ENCODE data around the gene VWA1. TPM values are rescaled to one million over a fixed set of nuclear protein-coding genes. Genes with fewer than 3 reads are reported as not detected.

Gene VWA1
- total and polyA plus RNA-seq, 9 donors = 32.9 to 99.5 (median 68.1) TPM

GRCh38 chr1:1429671-1430073, 5.8 kb upstream of the VWA1 start:
- H3K4me3 ChIP-seq (ENCODE audit: low read length) = no peak overlapping the region
- peak overlapping the region; percentile 98 for H3K27ac ChIP-seq (ENCODE audit: low read length)
- DNase-seq = peak; percentile 80
- peaks cover 76% of the 10 kb centered on the region for H3K4me1 ChIP-seq (ENCODE audit: control insufficient read depth, insufficient read depth, low read length)
- no peaks in the 10 kb centered on the region for H3K27me3 ChIP-seq (ENCODE audit: control insufficient read depth, insufficient read depth, low read length)
- no peaks in the 10 kb centered on the region for H3K9me3 ChIP-seq (replicated peaks; ENCODE audit: control insufficient read depth, low read depth, low read length)
- 23% methylated on average over 5 of the region's 6 CpGs for WGBS (ENCODE audit: insufficient coverage)
- H3K36me3 ChIP-seq (ENCODE audit: control insufficient read depth, insufficient read depth, low read length) = no peaks in the 10 kb centered on the region

GRCh38 chr1:1430114-1430982, 5.1 kb upstream of the VWA1 start:
- H3K4me1 ChIP-seq (ENCODE audit: control insufficient read depth, insufficient read depth, low read length) = peaks cover 82% of the 10 kb centered on the region
- no peaks in the 10 kb centered on the region for H3K9me3 ChIP-seq (replicated peaks; ENCODE audit: control insufficient read depth, low read depth, low read length)
- no peak overlapping the region for H3K4me3 ChIP-seq (ENCODE audit: low read length)
- WGBS (ENCODE audit: insufficient coverage) = 9% methylated on average over 25 of the region's 35 CpGs
- H3K27ac ChIP-seq (ENCODE audit: low read length) = peak overlapping the region; percentile 98
- no peaks in the 10 kb centered on the region for H3K36me3 ChIP-seq (ENCODE audit: control insufficient read depth, insufficient read depth, low read length)
- H3K27me3 ChIP-seq (ENCODE audit: control insufficient read depth, insufficient read depth, low read length) = no peaks in the 10 kb centered on the region
- DNase-seq = peak; percentile 95

GRCh38 chr1:1430992-1431844, 4.3 kb upstream of the VWA1 start:
- no peaks in the 10 kb centered on the region for H3K27me3 ChIP-seq (ENCODE audit: control insufficient read depth, insufficient read depth, low read length)
- H3K36me3 ChIP-seq (ENCODE audit: control insufficient read depth, insufficient read depth, low read length) = no peaks in the 10 kb centered on the region
- H3K27ac ChIP-seq (ENCODE audit: low read length) = peak overlapping the region; percentile 98
- no peak for DNase-seq
- WGBS (ENCODE audit: insufficient coverage) = 18% methylated on average over 9 of the region's 18 CpGs
- H3K9me3 ChIP-seq (replicated peaks; ENCODE audit: control insufficient read depth, low read depth, low read length) = no peaks in the 10 kb centered on the region
- peaks cover 81% of the 10 kb centered on the region for H3K4me1 ChIP-seq (ENCODE audit: control insufficient read depth, insufficient read depth, low read length)
- H3K4me3 ChIP-seq (ENCODE audit: low read length) = no peak overlapping the region

- no peaks in the 10 kb centered on the region for H3K9me3 ChIP-seq (replicated peaks; ENCODE audit: control insufficient read depth, low read depth, low read length)
- WGBS (ENCODE audit: insufficient coverage) = 30% methylated on average over 2 of the region's 5 CpGs
- H3K4me1 ChIP-seq (ENCODE audit: control insufficient read depth, insufficient read depth, low read length) = peaks cover 81% of the 10 kb centered on the region
- peaks cover 2% of the 10 kb centered on the region for H3K27me3 ChIP-seq (ENCODE audit: control insufficient read depth, insufficient read depth, low read length)
- no peak overlapping the region for H3K4me3 ChIP-seq (ENCODE audit: low read length)
- no peaks in the 10 kb centered on the region for H3K36me3 ChIP-seq (ENCODE audit: control insufficient read depth, insufficient read depth, low read length)
- peak; percentile 57 for DNase-seq
- H3K27ac ChIP-seq (ENCODE audit: low read length) = peak overlapping the region; percentile 98
These were observed 3.6 kb upstream of the VWA1 start for GRCh38 chr1:1431845-1432273.

GRCh38 chr1:1432274-1432950, 3.1 kb upstream of the VWA1 start:
- peaks cover 5% of the 10 kb centered on the region for H3K36me3 ChIP-seq (ENCODE audit: control insufficient read depth, insufficient read depth, low read length)
- DNase-seq = peak; percentile 86
- H3K27ac ChIP-seq (ENCODE audit: low read length) = peak overlapping the region; percentile 98
- no peaks in the 10 kb centered on the region for H3K9me3 ChIP-seq (replicated peaks; ENCODE audit: control insufficient read depth, low read depth, low read length)
- H3K4me3 ChIP-seq (ENCODE audit: low read length) = peak overlapping the region; percentile 10
- 47% methylated on average over 20 of the region's 28 CpGs for WGBS (ENCODE audit: insufficient coverage)
- H3K27me3 ChIP-seq (ENCODE audit: control insufficient read depth, insufficient read depth, low read length) = peaks cover 2% of the 10 kb centered on the region
- H3K4me1 ChIP-seq (ENCODE audit: control insufficient read depth, insufficient read depth, low read length) = peaks cover 86% of the 10 kb centered on the region

- H3K4me3 ChIP-seq (ENCODE audit: low read length) = peak overlapping the region; percentile 13
- H3K4me1 ChIP-seq (ENCODE audit: control insufficient read depth, insufficient read depth, low read length) = peaks cover 92% of the 10 kb centered on the region
- peak overlapping the region; percentile 98 for H3K27ac ChIP-seq (ENCODE audit: low read length)
- no peaks in the 10 kb centered on the region for H3K9me3 ChIP-seq (replicated peaks; ENCODE audit: control insufficient read depth, low read depth, low read length)
- WGBS (ENCODE audit: insufficient coverage) = 42% methylated on average over 28 of the region's 34 CpGs
- H3K36me3 ChIP-seq (ENCODE audit: control insufficient read depth, insufficient read depth, low read length) = peaks cover 12% of the 10 kb centered on the region
- H3K27me3 ChIP-seq (ENCODE audit: control insufficient read depth, insufficient read depth, low read length) = peaks cover 2% of the 10 kb centered on the region
- peak; percentile 76 for DNase-seq
These were observed 2.3 kb upstream of the VWA1 start for GRCh38 chr1:1432951-1433803.

- H3K4me1 ChIP-seq (ENCODE audit: control insufficient read depth, insufficient read depth, low read length) = peaks cover 95% of the 10 kb centered on the region
- peaks cover 13% of the 10 kb centered on the region for H3K36me3 ChIP-seq (ENCODE audit: control insufficient read depth, insufficient read depth, low read length)
- peak overlapping the region; percentile 98 for H3K27ac ChIP-seq (ENCODE audit: low read length)
- H3K9me3 ChIP-seq (replicated peaks; ENCODE audit: control insufficient read depth, low read depth, low read length) = no peaks in the 10 kb centered on the region
- H3K4me3 ChIP-seq (ENCODE audit: low read length) = peak overlapping the region; percentile 13
- 6% methylated on average over 7 of the region's 12 CpGs for WGBS (ENCODE audit: insufficient coverage)
- DNase-seq = peak; percentile 92
- H3K27me3 ChIP-seq (ENCODE audit: control insufficient read depth, insufficient read depth, low read length) = peaks cover 2% of the 10 kb centered on the region
These were observed 1.7 kb upstream of the VWA1 start for GRCh38 chr1:1433804-1434130.

- DNase-seq = peak; percentile 78
These were observed 1.2 kb upstream of the VWA1 start for GRCh38 chr1:1434131-1434823.

GRCh38 chr1:1434824-1435105, 725 bp upstream of the VWA1 start:
- Histone ChIP-seq H3K4me3 (ENCODE audit: low read length) (peak overlapping the region; percentile 36), H3K4me1 (ENCODE audit: control insufficient read depth, insufficient read depth, low read length) (peaks cover 89% of the 10 kb centered on the region), H3K27ac (ENCODE audit: low read length) (peak overlapping the region; percentile 98), H3K36me3 (ENCODE audit: control insufficient read depth, insufficient read depth, low read length) (peaks cover 16% of the 10 kb centered on the region), H3K27me3 (ENCODE audit: control insufficient read depth, insufficient read depth, low read length) (peaks cover 2% of the 10 kb centered on the region), H3K9me3 (replicated peaks; ENCODE audit: control insufficient read depth, low read depth, low read length) (no peaks in the 10 kb centered on the region)
- WGBS (ENCODE audit: insufficient coverage) = 66% methylated on average over 3 of the region's 4 CpGs
- no peak for DNase-seq

More at GRCh38 chr1:1434131-1434823, 1.2 kb upstream of the VWA1 start:
- WGBS (ENCODE audit: insufficient coverage) = 4% methylated on average over 22 of the region's 32 CpGs
- H3K27ac ChIP-seq (ENCODE audit: low read length) = peak overlapping the region; percentile 98
- H3K27me3 ChIP-seq (ENCODE audit: control insufficient read depth, insufficient read depth, low read length) = peaks cover 2% of the 10 kb centered on the region
- peaks cover 16% of the 10 kb centered on the region for H3K36me3 ChIP-seq (ENCODE audit: control insufficient read depth, insufficient read depth, low read length)
- peak overlapping the region; percentile 36 for H3K4me3 ChIP-seq (ENCODE audit: low read length)
- H3K4me1 ChIP-seq (ENCODE audit: control insufficient read depth, insufficient read depth, low read length) = peaks cover 94% of the 10 kb centered on the region
- no peaks in the 10 kb centered on the region for H3K9me3 ChIP-seq (replicated peaks; ENCODE audit: control insufficient read depth, low read depth, low read length)

Data from muscle of leg (tissue), 11 donors.